Activated CD8-positive, alpha-beta T cell treated with anti-CD3 and anti-CD28 coated beads, Interleukin-2, amount 10 ng/mL, durations not matched to agents 7 days and 5 days (primary cell): ENCODE measurements around the gene CSTF1. TPM values are rescaled to one million over a fixed set of nuclear protein-coding genes. Genes with fewer than 3 reads are reported as not detected.

Source experiments
- ATAC-seq: fragments of 150-1000 bp; cut with Tn5 transposase; one replicate; pipeline ENCODE4 v1.10.0; 2021; ENCODE audit warnings: moderate library complexity
- CTCF ChIA-PET: fragments of 350-600 bp; sonication (Branson Sonifier 250); formaldehyde crosslinking; loops from one replicate; lab custom pipeline; 2021; ENCODE audit warnings: antibody characterized with exemption; lab: Charles Lee
- POLR2A ChIA-PET: fragments of 350-600 bp; sonication (Branson Sonifier 250); formaldehyde crosslinking; loops from one replicate; lab custom pipeline; 2021; ENCODE audit warnings: antibody characterized with exemption; lab: Charles Lee
- DNase-seq: peaks from one replicate; pipeline ENCODE4 v3.0.0-alpha.2; 2020
- H3K27ac Mint-ChIP-seq: one replicate; pipeline ENCODE4 v1.8.0; 2021; ENCODE audit warnings: mild to moderate bottlenecking, mixed read lengths
- H3K27me3 Mint-ChIP-seq: one replicate; pipeline ENCODE4 v1.8.0; 2021; ENCODE audit warnings: low read depth, mixed read lengths
- H3K36me3 Mint-ChIP-seq: one replicate; pipeline ENCODE4 v1.8.0; 2021; ENCODE audit warnings: low read depth, mixed read lengths
- H3K4me1 Mint-ChIP-seq: one replicate; pipeline ENCODE4 v1.8.0; 2021; ENCODE audit warnings: low read depth, mixed read lengths
- H3K4me3 Mint-ChIP-seq: one replicate; pipeline ENCODE4 v1.8.0; 2021; ENCODE audit warnings: mild to moderate bottlenecking, mixed read lengths
- H3K9me3 Mint-ChIP-seq: one replicate; pipeline ENCODE4 v1.8.0; 2022; ENCODE audit warnings: mixed read lengths; ENCODE audit not compliant: insufficient read depth
- total RNA-seq, 2 experiments: library from RNA; stranded (reverse); gene quantifications; one replicate each; pipeline ENCODE4 v1.2.3, GENCODE V29; 2021

Gene CSTF1
- total RNA-seq, 2 experiments from 2014 or later, result 60.5 to 66.3 TPM

DNA sequence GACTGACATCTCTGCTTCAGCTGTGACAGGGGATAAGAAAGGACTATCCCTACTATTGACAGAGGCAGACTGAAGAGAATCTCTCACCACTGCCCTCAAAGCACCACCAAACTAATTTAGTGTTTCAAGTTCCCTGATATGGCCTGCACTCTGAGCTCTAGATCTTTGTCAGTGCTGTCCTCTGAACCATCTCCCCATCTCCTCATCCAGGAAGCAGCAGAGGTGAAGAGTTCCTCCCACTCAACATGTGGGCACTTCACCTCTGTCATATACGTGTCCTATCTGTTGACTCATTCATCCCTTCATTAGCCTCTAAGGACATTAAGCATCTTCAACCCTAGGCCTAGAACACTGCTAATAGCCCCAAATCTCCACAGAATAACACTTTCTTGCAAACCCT is 19.6 kb upstream of the CSTF1 start:
- ATAC-seq, result peak; percentile 47
- no peak overlapping the region for H3K4me3 Mint-ChIP-seq
- H3K4me1 Mint-ChIP-seq, result peaks cover 30% of the 10 kb centered on the region
- H3K27me3 Mint-ChIP-seq, result no peaks in the 10 kb centered on the region
- H3K27ac Mint-ChIP-seq, result peak overlapping the region; percentile 72
- DNase-seq, result no peak
- H3K9me3 Mint-ChIP-seq, result no peaks in the 10 kb centered on the region
- H3K36me3 Mint-ChIP-seq, result peaks cover 79% of the 10 kb centered on the region
- ChIA-PET CTCF (interaction anchor here (0.7 kb wide), 1 partner anchor 124 kb away, joined by 3 read pairs; the partner anchor contains the start of gene MC3R), POLR2A (no interaction called here)

DNA sequence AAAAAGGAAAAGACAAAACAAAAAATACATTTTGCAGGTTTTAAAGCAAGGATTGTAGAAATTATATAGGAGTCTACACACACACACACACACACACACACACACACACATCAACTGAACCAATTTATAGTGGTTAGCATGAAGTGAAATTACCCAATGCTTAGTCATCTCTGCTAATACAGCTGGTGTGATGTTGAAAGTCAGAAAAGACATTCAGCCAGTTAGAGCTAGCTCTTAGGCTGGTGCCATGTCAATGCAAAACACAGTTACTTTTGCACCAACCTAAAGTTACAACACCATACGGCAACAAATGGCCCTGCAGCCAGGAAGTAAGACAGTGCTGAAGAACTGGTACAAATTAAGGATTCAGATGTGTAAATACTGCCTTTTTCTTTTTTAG is 18.5 kb upstream of the CSTF1 start:
- Mint-ChIP-seq H3K4me3 (no peak overlapping the region), H3K36me3 (peaks cover 85% of the 10 kb centered on the region), H3K4me1 (peaks cover 33% of the 10 kb centered on the region), H3K27ac (no peak overlapping the region), H3K27me3 (no peaks in the 10 kb centered on the region), H3K9me3 (no peaks in the 10 kb centered on the region)
- POLR2A ChIA-PET, result interaction anchor here (0.7 kb wide), 2 partner anchors 20 to 94 kb away, joined by 3 read pairs; partner anchors contain the start of gene RTF2
- CTCF ChIA-PET, result interaction anchor here (0.6 to 1.1 kb wide), 3 partner anchors 15 to 43 kb away, joined by 3 to 4 read pairs (median 3); partner anchors contain the start of gene FAM210B
- DNase-seq, result no peak
- ATAC-seq, result no peak

DNA sequence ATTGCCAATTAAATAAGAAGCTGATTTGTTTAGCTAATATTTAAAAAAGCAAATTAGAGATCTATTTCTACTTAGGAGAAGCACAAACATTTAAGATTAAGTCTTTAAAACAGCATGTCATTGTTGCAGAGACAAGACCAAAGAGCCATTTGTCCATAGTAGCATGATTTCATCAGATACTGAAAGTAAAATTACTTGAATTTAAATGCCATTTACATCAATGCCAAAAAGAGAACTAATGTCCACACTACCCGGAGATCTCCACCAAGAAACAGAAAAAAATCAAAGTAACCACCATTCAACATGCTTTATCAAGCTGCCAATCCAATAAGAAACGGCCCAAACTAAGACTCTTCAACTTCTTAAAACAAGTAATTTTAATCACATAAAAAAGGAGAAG is 16.1 kb upstream of the CSTF1 start:
- peak overlapping the region; percentile 13 for H3K27ac Mint-ChIP-seq
- CTCF ChIA-PET, result interaction anchor here (1.0 to 1.3 kb wide), 2 partner anchors 10 to 23 kb away, joined by 3 to 5 read pairs; no protein-coding TSS in a partner anchor
- H3K4me3 Mint-ChIP-seq, result no peak overlapping the region
- H3K9me3 Mint-ChIP-seq, result no peaks in the 10 kb centered on the region
- H3K4me1 Mint-ChIP-seq, result peaks cover 44% of the 10 kb centered on the region
- POLR2A ChIA-PET, result interaction anchor here (1.6 kb wide), 1 partner anchor 11 kb away, joined by 3 read pairs; no protein-coding TSS in a partner anchor
- peaks cover 80% of the 10 kb centered on the region for H3K36me3 Mint-ChIP-seq
- DNase-seq (no peak), ATAC-seq (no peak)
- no peaks in the 10 kb centered on the region for H3K27me3 Mint-ChIP-seq

DNA sequence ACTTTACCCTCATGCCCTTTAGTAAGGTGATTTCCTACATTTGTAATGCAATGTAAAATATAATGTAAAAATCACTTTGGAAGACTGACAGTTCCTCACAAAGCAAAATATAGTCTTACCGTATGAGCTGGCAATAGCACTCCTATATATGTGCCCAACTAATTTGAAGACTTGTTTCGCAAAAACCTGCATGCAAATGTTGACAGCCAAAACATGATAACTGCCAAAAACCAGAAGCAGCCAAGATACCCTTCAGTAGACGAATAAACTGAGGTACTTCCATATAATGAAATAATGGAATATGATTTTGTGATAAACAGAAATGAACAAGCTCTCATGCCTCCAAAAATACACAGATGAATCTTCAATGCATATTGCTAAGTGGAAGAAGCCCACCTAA is 14.1 kb upstream of the CSTF1 start:
- Mint-ChIP-seq H3K9me3 (no peaks in the 10 kb centered on the region), H3K36me3 (peaks cover 77% of the 10 kb centered on the region), H3K4me1 (peaks cover 52% of the 10 kb centered on the region), H3K27me3 (no peaks in the 10 kb centered on the region), H3K27ac (no peak overlapping the region), H3K4me3 (no peak overlapping the region)
- DNase-seq (no peak), ATAC-seq (no peak)
- CTCF ChIA-PET, result interaction anchor here (0.7 kb wide), 1 partner anchor 30 kb away, joined by 3 read pairs; no protein-coding TSS in a partner anchor
- POLR2A ChIA-PET, result interaction anchor here (0.8 kb wide), 1 partner anchor 21 kb away, joined by 5 read pairs; no protein-coding TSS in a partner anchor

DNA sequence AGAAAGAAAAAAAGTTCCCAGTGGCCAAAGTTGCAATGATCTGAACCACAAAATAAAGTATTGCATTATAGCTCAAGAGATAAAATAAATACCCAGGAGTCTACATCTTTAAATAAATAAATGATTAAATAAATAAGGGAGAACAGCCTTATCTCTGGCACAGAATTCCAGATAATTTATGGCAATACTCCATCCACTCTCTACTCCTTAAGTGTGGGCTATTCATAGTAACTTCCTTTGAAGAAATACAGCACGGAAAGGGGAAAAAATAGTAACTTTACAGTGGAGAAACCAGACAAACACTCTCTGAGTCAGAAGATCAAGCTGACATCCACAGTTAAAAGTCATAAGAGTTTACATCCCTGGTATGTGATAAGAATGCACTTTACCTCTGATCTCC is 12.1 kb upstream of the CSTF1 start:
- no peak overlapping the region for H3K4me3 Mint-ChIP-seq
- DNase-seq (no peak), ATAC-seq (no peak)
- H3K36me3 Mint-ChIP-seq, result peaks cover 78% of the 10 kb centered on the region
- peaks cover 60% of the 10 kb centered on the region for H3K4me1 Mint-ChIP-seq
- ChIA-PET CTCF (interaction anchor here (2.3 kb wide), 1 partner anchor 11 kb away, joined by 9 read pairs; the partner anchor contains the start of genes AURKA and CSTF1), POLR2A (no interaction called here)
- no peaks in the 10 kb centered on the region for H3K27me3 Mint-ChIP-seq
- no peaks in the 10 kb centered on the region for H3K9me3 Mint-ChIP-seq
- no peak overlapping the region for H3K27ac Mint-ChIP-seq

DNA sequence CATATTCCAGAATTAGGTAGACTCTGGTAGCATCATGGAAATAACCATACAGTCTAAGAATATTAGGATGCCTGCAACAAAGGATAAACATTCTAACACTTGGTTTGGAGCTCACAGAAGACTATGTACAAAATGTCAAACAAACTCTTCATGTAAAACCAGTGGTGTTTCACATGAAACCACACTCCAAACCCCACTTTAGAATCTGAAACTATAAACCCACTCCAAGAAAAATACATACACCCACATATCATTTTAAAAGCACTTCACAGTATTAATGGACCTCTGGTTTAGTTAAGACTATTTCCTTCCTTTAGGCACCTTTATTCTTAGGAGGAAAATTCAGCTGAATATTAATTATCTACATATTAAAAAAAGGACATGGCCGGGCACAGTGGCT is 10.9 kb upstream of the CSTF1 start:
- ChIA-PET POLR2A (no interaction called here), CTCF (interaction anchor here (2.3 kb wide), 1 partner anchor 10 kb away, joined by 9 read pairs; the partner anchor contains the start of genes AURKA and CSTF1)
- peaks cover 77% of the 10 kb centered on the region for H3K36me3 Mint-ChIP-seq
- H3K9me3 Mint-ChIP-seq, result no peaks in the 10 kb centered on the region
- H3K4me1 Mint-ChIP-seq, result peaks cover 58% of the 10 kb centered on the region
- DNase-seq (no peak), ATAC-seq (no peak)
- H3K27me3 Mint-ChIP-seq, result no peaks in the 10 kb centered on the region
- no peak overlapping the region for H3K27ac Mint-ChIP-seq
- no peak overlapping the region for H3K4me3 Mint-ChIP-seq

- ChIA-PET POLR2A (interaction anchor here (1.0 kb wide), 1 partner anchor 9 kb away, joined by 3 read pairs; no protein-coding TSS in a partner anchor), CTCF (interaction anchor here (2.3 kb wide), 1 partner anchor 9 kb away, joined by 9 read pairs; the partner anchor contains the start of genes AURKA and CSTF1)
- Mint-ChIP-seq H3K4me3 (no peak overlapping the region), H3K27ac (no peak overlapping the region), H3K9me3 (no peaks in the 10 kb centered on the region), H3K27me3 (no peaks in the 10 kb centered on the region), H3K36me3 (peaks cover 74% of the 10 kb centered on the region), H3K4me1 (peaks cover 55% of the 10 kb centered on the region)
- ATAC-seq (no peak), DNase-seq (no peak)
Observed at GRCh38 chr20:56382696-56383095, 9.7 kb upstream of the CSTF1 start.

- Mint-ChIP-seq H3K4me1 (peaks cover 58% of the 10 kb centered on the region), H3K9me3 (no peaks in the 10 kb centered on the region), H3K27me3 (no peaks in the 10 kb centered on the region), H3K36me3 (peaks cover 74% of the 10 kb centered on the region), H3K4me3 (no peak overlapping the region), H3K27ac (peak overlapping the region; percentile 28)
- ATAC-seq (no peak), DNase-seq (no peak)
- CTCF ChIA-PET, result interaction anchor here (1.2 kb wide), 1 partner anchor 135 kb away, joined by 3 read pairs; the partner anchor contains the start of gene MC3R
- POLR2A ChIA-PET, result no interaction called here
Observed at GRCh38 chr20:56383334-56383733, 9.1 kb upstream of the CSTF1 start.

DNA sequence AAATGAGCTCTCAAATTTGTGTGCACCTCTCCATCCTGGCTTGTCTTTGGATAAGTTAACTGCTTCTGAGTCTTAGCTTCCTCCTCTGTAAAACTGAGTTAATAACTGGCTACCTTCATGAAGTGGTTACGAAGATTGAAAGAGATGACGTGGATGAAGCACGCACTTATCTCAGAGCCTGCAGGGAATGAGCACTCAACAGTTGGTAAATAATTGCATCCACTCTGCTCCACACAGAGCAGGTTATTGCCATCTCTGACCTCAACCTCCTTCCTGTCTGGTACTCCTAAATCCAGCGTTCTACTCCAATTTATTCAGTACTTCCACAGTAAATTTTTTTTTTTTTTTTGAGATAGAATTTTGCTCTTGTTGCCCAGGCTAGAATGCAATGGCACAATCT is 7.3 kb upstream of the CSTF1 start:
- Mint-ChIP-seq H3K9me3 (no peaks in the 10 kb centered on the region), H3K27ac (no peak overlapping the region), H3K4me1 (peaks cover 67% of the 10 kb centered on the region), H3K27me3 (no peaks in the 10 kb centered on the region), H3K36me3 (peaks cover 78% of the 10 kb centered on the region), H3K4me3 (no peak overlapping the region)
- POLR2A ChIA-PET, result interaction anchor here (0.8 kb wide), 1 partner anchor 10 kb away, joined by 3 read pairs; no protein-coding TSS in a partner anchor
- CTCF ChIA-PET, result no interaction called here
- ATAC-seq (no peak), DNase-seq (no peak)

GRCh38 chr20:56386219-56386618 is 6.2 kb upstream of the CSTF1 start:
- Mint-ChIP-seq H3K27me3 (no peaks in the 10 kb centered on the region), H3K36me3 (peaks cover 78% of the 10 kb centered on the region), H3K9me3 (no peaks in the 10 kb centered on the region), H3K4me1 (peaks cover 70% of the 10 kb centered on the region), H3K4me3 (no peak overlapping the region), H3K27ac (no peak overlapping the region)
- CTCF ChIA-PET, result interaction anchor here (0.6 to 1.9 kb wide), 2 partner anchors 10 to 12 kb away, joined by 3 to 5 read pairs; no protein-coding TSS in a partner anchor
- POLR2A ChIA-PET, result no interaction called here
- DNase-seq (no peak), ATAC-seq (no peak)

GRCh38 chr20:56388882-56389281 is 3.6 kb upstream of the CSTF1 start:
- DNase-seq (no peak), ATAC-seq (no peak)
- peak overlapping the region; percentile 57 for H3K27ac Mint-ChIP-seq
- POLR2A ChIA-PET, result no interaction called here
- CTCF ChIA-PET, result no interaction called here
- peaks cover 70% of the 10 kb centered on the region for H3K36me3 Mint-ChIP-seq
- peaks cover 56% of the 10 kb centered on the region for H3K4me1 Mint-ChIP-seq
- no peaks in the 10 kb centered on the region for H3K27me3 Mint-ChIP-seq
- no peaks in the 10 kb centered on the region for H3K9me3 Mint-ChIP-seq
- H3K4me3 Mint-ChIP-seq, result no peak overlapping the region

DNA sequence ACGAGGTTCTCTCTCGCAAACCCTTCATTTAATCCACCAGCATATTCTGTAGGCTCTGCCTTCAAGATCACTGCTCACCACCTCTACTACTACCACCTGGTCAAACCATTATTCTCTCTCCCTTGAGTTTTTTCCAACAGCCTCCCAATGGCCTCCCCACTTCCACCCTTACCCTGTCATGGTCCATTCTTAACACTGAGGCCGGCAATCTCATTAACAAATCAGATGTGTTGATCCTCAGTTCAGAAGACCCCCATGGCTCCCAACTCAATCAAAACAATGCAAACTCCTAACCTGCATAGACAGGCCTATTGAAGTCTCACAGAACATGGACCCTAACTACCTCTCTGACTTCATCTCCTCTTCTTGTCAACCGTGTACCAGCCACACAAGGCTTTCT is 2.6 kb upstream of the CSTF1 start:
- H3K4me3 Mint-ChIP-seq, result peak overlapping the region; percentile 28
- H3K27ac Mint-ChIP-seq, result peak overlapping the region; percentile 57
- H3K9me3 Mint-ChIP-seq, result no peaks in the 10 kb centered on the region
- ChIA-PET CTCF (no interaction called here), POLR2A (no interaction called here)
- H3K36me3 Mint-ChIP-seq, result peaks cover 70% of the 10 kb centered on the region
- ATAC-seq (no peak), DNase-seq (no peak)
- peaks cover 59% of the 10 kb centered on the region for H3K4me1 Mint-ChIP-seq
- H3K27me3 Mint-ChIP-seq, result no peaks in the 10 kb centered on the region
